KMS-11 (cell line): ENCODE data around the gene TCL1B.

Experiments used
- H2AFZ ChIP-seq: fragments of 200-600 bp; sonication (generic); 2 replicates; pipeline ENCODE4 v1.6.1; 2016; ENCODE audit warnings: antibody characterized with exemption, mixed run types, low read depth
- H3K27ac ChIP-seq: fragments of 200-600 bp; sonication (generic); 2 replicates; pipeline ENCODE4 v1.6.1; 2016; ENCODE audit warnings: mild to moderate bottlenecking, mixed run types
- H3K27me3 ChIP-seq: fragments of 200-600 bp; sonication (generic); 2 replicates; pipeline ENCODE4 v1.6.1; 2017; ENCODE audit warnings: mild to moderate bottlenecking, low read depth, mixed run types, moderate library complexity; ENCODE audit not compliant: insufficient read depth
- H3K36me3 ChIP-seq: fragments of 200-600 bp; sonication (generic); 2 replicates; pipeline ENCODE4 v1.6.1; 2017; ENCODE audit warnings: mild to moderate bottlenecking, mixed run types; ENCODE audit not compliant: insufficient read depth
- H3K4me1 ChIP-seq: fragments of 200-600 bp; sonication (generic); 2 replicates; pipeline ENCODE4 v1.6.1; 2016; ENCODE audit warnings: mild to moderate bottlenecking, low read depth, mixed run types; ENCODE audit not compliant: poor library complexity, severe bottlenecking
- H3K4me2 ChIP-seq: fragments of 200-600 bp; sonication (generic); 2 replicates; pipeline ENCODE4 v1.7.0; 2016; ENCODE audit warnings: mild to moderate bottlenecking, mixed run types
- H3K4me3 ChIP-seq: fragments of 200-600 bp; sonication (generic); IDR thresholded peaks from 2 replicates; pipeline ENCODE4 v1.6.1; 2017; ENCODE audit warnings: low read depth, low read length, mixed read lengths; ENCODE audit not compliant: insufficient read depth
- H3K79me2 ChIP-seq: fragments of 200-600 bp; sonication (generic); 2 replicates; pipeline ENCODE4 v1.6.1; 2016; ENCODE audit warnings: low read depth, mixed run types; ENCODE audit not compliant: insufficient read depth
- H3K9ac ChIP-seq: fragments of 200-600 bp; sonication (generic); 2 replicates; pipeline ENCODE4 v1.6.1; 2016; ENCODE audit warnings: mild to moderate bottlenecking, mixed run types
- H4K20me1 ChIP-seq: fragments of 200-600 bp; sonication (generic); 2 replicates; pipeline ENCODE4 v1.6.1; 2016; ENCODE audit warnings: mild to moderate bottlenecking, mixed run types; ENCODE audit not compliant: insufficient read depth
- CTCF ChIP-seq: fragments of 200-600 bp; sonication (generic); conservative IDR thresholded peaks from 2 replicates; pipeline ENCODE4 v1.6.1; 2017; ENCODE audit warnings: low read depth, mild to moderate bottlenecking, antibody characterized with exemption, low read length, moderate library complexity, mixed read lengths

The TCL1B gene

GRCh38 chr14:95699412-95699811 lies 13.2 kb downstream of the TCL1B start:
- no peaks in the 10 kb centered on the region for H3K27me3 ChIP-seq
- H4K20me1 ChIP-seq: no peaks in the 10 kb centered on the region
- no peak overlapping the region for H2AFZ ChIP-seq
- no peaks in the 10 kb centered on the region for H3K79me2 ChIP-seq
- H3K27ac ChIP-seq: no peak overlapping the region
- H3K4me2 ChIP-seq: no peak overlapping the region
- no peak overlapping the region for H3K4me3 ChIP-seq
- H3K9ac ChIP-seq: no peak overlapping the region
- no peaks in the 10 kb centered on the region for H3K36me3 ChIP-seq
- TF ChIP-seq CTCF: no peak
- no peaks in the 10 kb centered on the region for H3K4me1 ChIP-seq

- Histone ChIP-seq H3K4me1 (no peaks in the 10 kb centered on the region), H4K20me1 (no peaks in the 10 kb centered on the region), H3K9ac (no peak overlapping the region), H2AFZ (no peak overlapping the region), H3K27ac (no peak overlapping the region), H3K4me2 (no peak overlapping the region), H3K36me3 (no peaks in the 10 kb centered on the region), H3K27me3 (no peaks in the 10 kb centered on the region), H3K4me3 (no peak overlapping the region), H3K79me2 (no peaks in the 10 kb centered on the region)
- no peak for TF ChIP-seq CTCF
These were observed 14.2 kb downstream of the TCL1B start for GRCh38 chr14:95700221-95700976.

- no peak for TF ChIP-seq CTCF
- Histone ChIP-seq H3K4me3 (no peak overlapping the region), H3K4me2 (no peak overlapping the region), H3K36me3 (no peaks in the 10 kb centered on the region), H3K79me2 (no peaks in the 10 kb centered on the region), H3K4me1 (no peaks in the 10 kb centered on the region), H3K27me3 (no peaks in the 10 kb centered on the region), H3K9ac (no peak overlapping the region), H2AFZ (no peak overlapping the region), H3K27ac (no peak overlapping the region), H4K20me1 (no peaks in the 10 kb centered on the region)
These were observed 15.6 kb downstream of the TCL1B start for GRCh38 chr14:95701846-95702221.

- Histone ChIP-seq H3K4me1 (no peaks in the 10 kb centered on the region), H3K4me3 (no peak overlapping the region), H4K20me1 (no peaks in the 10 kb centered on the region), H3K27ac (no peak overlapping the region), H3K27me3 (no peaks in the 10 kb centered on the region), H3K79me2 (no peaks in the 10 kb centered on the region), H3K9ac (no peak overlapping the region), H3K4me2 (no peak overlapping the region), H2AFZ (no peak overlapping the region), H3K36me3 (no peaks in the 10 kb centered on the region)
- TF ChIP-seq CTCF: no peak
These were observed 17.1 kb downstream of the TCL1B start for GRCh38 chr14:95703341-95703740.
